Loucy (cell line): ENCODE measurements around the gene GPLD1.

Experiments
- CTCF ChIP-seq: fragments of 200-600 bp; sonication (generic); conservative IDR thresholded peaks from 2 replicates; pipeline ENCODE4 v1.5.1; 2014; ENCODE audit warnings: mild to moderate bottlenecking, antibody characterized with exemption, low read length
- EZH2phosphoT487 ChIP-seq: fragments of 200-600 bp; IDR thresholded peaks from 2 replicates; pipeline ENCODE4 v1.6.1; 2018; ENCODE audit warnings: antibody characterized with exemption, mild to moderate bottlenecking, moderate library complexity, borderline replicate concordance

DNA sequence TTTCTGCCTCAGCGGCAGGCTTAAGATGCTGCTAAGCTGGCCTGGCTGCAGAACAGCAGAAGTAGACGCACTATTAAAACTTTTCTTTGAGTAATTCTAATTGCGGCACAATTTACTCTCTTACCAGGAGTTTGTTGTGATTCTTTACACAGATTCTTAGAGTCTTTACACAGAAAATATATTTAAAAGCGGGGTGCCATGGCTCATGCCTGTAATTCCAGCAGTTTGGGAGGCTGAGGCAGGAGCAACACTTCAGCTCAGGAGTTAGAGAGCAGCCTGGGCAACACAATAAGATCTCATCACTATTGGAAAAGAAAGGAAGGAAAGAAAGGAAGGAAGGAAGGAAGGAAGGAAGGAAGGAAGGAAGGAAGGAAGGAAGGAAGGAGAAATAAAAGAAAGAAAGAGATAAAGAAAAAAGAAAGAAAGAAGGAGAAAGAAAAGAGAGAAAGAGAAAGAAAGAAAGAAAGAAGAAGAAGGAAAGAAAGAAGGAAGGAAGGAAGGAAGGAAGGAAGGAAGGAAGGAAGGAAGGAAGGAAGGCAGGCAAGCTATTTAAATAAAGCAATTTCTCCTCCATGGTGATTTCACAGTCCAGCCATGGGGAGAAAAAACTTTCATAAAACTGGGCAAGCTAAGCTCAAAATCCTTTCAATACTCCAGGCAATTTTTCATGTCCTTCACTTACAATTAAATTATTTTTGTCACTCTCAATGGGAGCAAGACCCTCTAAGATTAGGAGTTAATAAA is 107.7 kb downstream of the GPLD1 start:
- TF ChIP-seq CTCF, result no peak
- no peak for TF ChIP-seq EZH2phosphoT487
